ENCODE data around the gene CDH13.

The CDH13 gene

GRCh38 chr16:83138512-83138911 lies 511.7 kb downstream of the CDH13 start:
- Histone ChIP-seq H3K9ac (ENCODE audit: low read length) (no peak overlapping the region), H3K36me3 (replicated peaks; ENCODE audit: low read depth, low read length) (no peaks in the 10 kb centered on the region), H3K9me3 (ENCODE audit: insufficient read depth, low read length) (no peaks in the 10 kb centered on the region), H4K20me1 (ENCODE audit: insufficient read depth, low read length) (no peaks in the 10 kb centered on the region), H2AFZ (ENCODE audit: low read depth, low read length) (no peak overlapping the region), H3K27me3 (ENCODE audit: low read depth, low read length) (no peaks in the 10 kb centered on the region), H3K4me2 (ENCODE audit: low read length) (no peak overlapping the region), H3K4me1 (ENCODE audit: low read length) (no peaks in the 10 kb centered on the region), H3K79me2 (ENCODE audit: low read length) (no peaks in the 10 kb centered on the region), H3K27ac (ENCODE audit: low read length) (no peak overlapping the region), H3K4me3 (ENCODE audit: low read length) (no peak overlapping the region)
- TF ChIP-seq EZH2phosphoT487 (IDR thresholded peaks at IDR 0.05; ENCODE audit: low read depth): no peak
- no peak for TF ChIP-seq CTCF (IDR thresholded peaks at IDR 0.05; ENCODE audit: low read depth, low read length)

- Histone ChIP-seq H3K27me3 (ENCODE audit: low read depth, low read length) (no peaks in the 10 kb centered on the region), H3K9ac (ENCODE audit: low read length) (no peak overlapping the region), H3K4me2 (ENCODE audit: low read length) (no peak overlapping the region), H3K9me3 (ENCODE audit: insufficient read depth, low read length) (no peaks in the 10 kb centered on the region), H4K20me1 (ENCODE audit: insufficient read depth, low read length) (no peaks in the 10 kb centered on the region), H3K79me2 (ENCODE audit: low read length) (no peaks in the 10 kb centered on the region), H3K4me3 (ENCODE audit: low read length) (no peak overlapping the region), H2AFZ (ENCODE audit: low read depth, low read length) (no peak overlapping the region), H3K36me3 (replicated peaks; ENCODE audit: low read depth, low read length) (no peaks in the 10 kb centered on the region), H3K27ac (ENCODE audit: low read length) (no peak overlapping the region), H3K4me1 (ENCODE audit: low read length) (no peaks in the 10 kb centered on the region)
- TF ChIP-seq EZH2phosphoT487 (IDR thresholded peaks at IDR 0.05; ENCODE audit: low read depth) (no peak), CTCF (IDR thresholded peaks at IDR 0.05; ENCODE audit: low read depth, low read length) (no peak)
These were observed 512.4 kb downstream of the CDH13 start for GRCh38 chr16:83138976-83139690.

GRCh38 chr16:83143788-83144187 lies 517.0 kb downstream of the CDH13 start:
- Histone ChIP-seq H3K9ac (ENCODE audit: low read length) (no peak overlapping the region), H4K20me1 (ENCODE audit: insufficient read depth, low read length) (no peaks in the 10 kb centered on the region), H3K9me3 (ENCODE audit: insufficient read depth, low read length) (no peaks in the 10 kb centered on the region), H3K4me2 (ENCODE audit: low read length) (no peak overlapping the region), H2AFZ (ENCODE audit: low read depth, low read length) (no peak overlapping the region), H3K79me2 (ENCODE audit: low read length) (no peaks in the 10 kb centered on the region), H3K4me1 (ENCODE audit: low read length) (no peaks in the 10 kb centered on the region), H3K27ac (ENCODE audit: low read length) (no peak overlapping the region), H3K27me3 (ENCODE audit: low read depth, low read length) (no peaks in the 10 kb centered on the region), H3K4me3 (ENCODE audit: low read length) (no peak overlapping the region), H3K36me3 (replicated peaks; ENCODE audit: low read depth, low read length) (no peaks in the 10 kb centered on the region)
- TF ChIP-seq CTCF (IDR thresholded peaks at IDR 0.05; ENCODE audit: low read depth, low read length) (no peak), EZH2phosphoT487 (IDR thresholded peaks at IDR 0.05; ENCODE audit: low read depth) (no peak)

GRCh38 chr16:83145297-83145696 lies 518.5 kb downstream of the CDH13 start:
- TF ChIP-seq EZH2phosphoT487 (IDR thresholded peaks at IDR 0.05; ENCODE audit: low read depth) (no peak), CTCF (IDR thresholded peaks at IDR 0.05; ENCODE audit: low read depth, low read length) (no peak)
- H4K20me1 ChIP-seq (ENCODE audit: insufficient read depth, low read length): no peaks in the 10 kb centered on the region
- no peaks in the 10 kb centered on the region for H3K27me3 ChIP-seq (ENCODE audit: low read depth, low read length)
- H3K4me2 ChIP-seq (ENCODE audit: low read length): no peak overlapping the region
- no peaks in the 10 kb centered on the region for H3K36me3 ChIP-seq (replicated peaks; ENCODE audit: low read depth, low read length)
- H3K4me3 ChIP-seq (ENCODE audit: low read length): no peak overlapping the region
- no peaks in the 10 kb centered on the region for H3K4me1 ChIP-seq (ENCODE audit: low read length)
- no peak overlapping the region for H3K27ac ChIP-seq (ENCODE audit: low read length)
- H3K9me3 ChIP-seq (ENCODE audit: insufficient read depth, low read length): no peaks in the 10 kb centered on the region
- H3K79me2 ChIP-seq (ENCODE audit: low read length): no peaks in the 10 kb centered on the region
- no peak overlapping the region for H3K9ac ChIP-seq (ENCODE audit: low read length)
- no peak overlapping the region for H2AFZ ChIP-seq (ENCODE audit: low read depth, low read length)

Measured in OCI-LY3 (cell line).